HCT116 (cell line): ENCODE measurements around the gene COX5B. TPM values are rescaled to one million over a fixed set of nuclear protein-coding genes. Genes with fewer than 3 reads are reported as not detected.

Source experiments
- ATAC-seq: fragments of 200-7000 bp; cut with Tn5 transposase; 2 replicates; pipeline ENCODE4 v1.9.1; 2020; ENCODE audit warnings: mild to moderate bottlenecking, moderate library complexity
- BruUV-seq: library from RNA; stranded (reverse); fragments of 400-500 nt; replicated peaks from 2 replicates; lab custom pipeline; 2021; lab: Mats Ljungman, UMichigan
- CTCF ChIA-PET: fragments of 300-600 bp; sonication (Branson Sonifier 250); formaldehyde crosslinking; loops from one replicate; lab custom pipeline; 2021; ENCODE audit warnings: antibody characterized with exemption; lab: Charles Lee
- POLR2A ChIA-PET: fragments of 300-600, 350-600 bp; sonication (Branson Sonifier 250); formaldehyde crosslinking; loops from one replicate; lab custom pipeline; 2021; ENCODE audit warnings: antibody characterized with exemption; lab: Charles Lee
- RAD21 ChIA-PET, 2 experiments: fragments of 300-600 bp; sonication (Branson Sonifier 250); formaldehyde crosslinking; loops; one replicate each; lab custom pipeline; 2023; ENCODE audit warnings: low total read pairs in 2 of 2; ENCODE audit not compliant: uncharacterized antibody in 2 of 2, unreplicated experiment in 2 of 2, low non-redundant PET in 1 of 2; lab: Charles Lee
- DNase-seq: peaks from one replicate; pipeline ENCODE4 v3.0.0-alpha.2; 2010; ENCODE audit warnings: low read depth, low spot score
- H2AFZ ChIP-seq: fragments of 200-600 bp; shearing (Covaris generic), sonication (generic); 2 replicates; pipeline ENCODE4 v1.6.1; 2017; ENCODE audit warnings: low read depth, mixed run types, mixed read lengths, antibody characterized with exemption, low read length; ENCODE audit not compliant: poor library complexity, severe bottlenecking
- H3K27ac ChIP-seq: 2 replicates; pipeline ENCODE4 v1.5.1; 2012; ENCODE audit warnings: low read depth, low read length
- H3K27me3 ChIP-seq: fragments of 200-600 bp; sonication (generic); 2 replicates; pipeline ENCODE4 v1.6.1; 2016; ENCODE audit warnings: mixed run types, low read length, mixed read lengths; ENCODE audit not compliant: insufficient read depth
- H3K36me3 ChIP-seq, 2 experiments: fragments of 200-500 bp in 1 of 2; fragments of 200-600 bp in 1 of 2; sonication (Bioruptor generic) in 1 of 2; sonication (generic) in 1 of 2; 2 replicates each; pipeline versions ENCODE4 v1.5.1 to v1.6.1; 2014 to 2016; ENCODE audit warnings: low read length in 2 of 2, inconsistent platforms in 1 of 2, mixed read lengths in 1 of 2, mixed run types in 1 of 2; ENCODE audit not compliant: insufficient read depth in 2 of 2, control insufficient read depth in 1 of 2
- H3K4me1 ChIP-seq, 2 experiments: fragments of 200-600 bp in 1 of 2; sonication (generic) in 1 of 2; 2 replicates each; pipeline versions ENCODE4 v1.5.1 to v1.6.1; 2012 to 2017; ENCODE audit warnings: low read length in 2 of 2, inconsistent platforms in 1 of 2, mild to moderate bottlenecking in 1 of 2, mixed read lengths in 1 of 2, mixed run types in 1 of 2, moderate library complexity in 1 of 2; ENCODE audit not compliant: insufficient read depth in 2 of 2, control insufficient read depth in 1 of 2
- H3K4me2 ChIP-seq: fragments of 200-600 bp; sonication (generic); 2 replicates; pipeline ENCODE4 v1.6.1; 2017; ENCODE audit warnings: mixed run types, low read length, mixed read lengths
- H3K4me3 ChIP-seq, 2 experiments: fragments of 200-600 bp in 1 of 2; sonication (generic) in 1 of 2; replicated peaks in 1 of 2; 2 replicates each; pipeline ENCODE4 v1.5.1; 2011 to 2016; ENCODE audit warnings: low read length in 2 of 2, control low read depth in 1 of 2, low read depth in 1 of 2, mild to moderate bottlenecking in 1 of 2, mixed read lengths in 1 of 2, mixed run types in 1 of 2
- H3K79me2 ChIP-seq: fragments of 200-600 bp; sonication (generic); 2 replicates; pipeline ENCODE4 v1.6.1; 2017; ENCODE audit warnings: mild to moderate bottlenecking, mixed run types, low read length, moderate library complexity, mixed read lengths; ENCODE audit not compliant: insufficient read depth
- H3K9ac ChIP-seq: fragments of 200-600 bp; sonication (generic); 2 replicates; pipeline ENCODE4 v1.6.1; 2016; ENCODE audit warnings: low read length, mixed read lengths
- H3K9me2 ChIP-seq: fragments of 200-600 bp; sonication (generic), shearing (Covaris generic); 2 replicates; pipeline ENCODE4 v1.6.1; 2017; ENCODE audit warnings: mixed run types, mild to moderate bottlenecking, moderate library complexity; ENCODE audit not compliant: insufficient read depth
- H3K9me3 ChIP-seq, 2 experiments: fragments of 200-500 bp in 1 of 2; fragments of 200-600 bp in 1 of 2; sonication (Bioruptor generic) in 1 of 2; sonication (generic) in 1 of 2; 2 replicates each; pipeline ENCODE4 v1.6.1; 2014 to 2017; ENCODE audit warnings: low read length in 2 of 2, mixed read lengths in 2 of 2, inconsistent platforms in 1 of 2, low read depth in 1 of 2, mild to moderate bottlenecking in 1 of 2, mixed run types in 1 of 2, moderate library complexity in 1 of 2; ENCODE audit not compliant: control insufficient read depth in 1 of 2, insufficient read depth in 1 of 2
- H4K20me1 ChIP-seq: fragments of 200-600 bp; sonication (generic), shearing (Covaris generic); 2 replicates; pipeline ENCODE4 v1.6.1; 2017; ENCODE audit warnings: mixed run types, mild to moderate bottlenecking, moderate library complexity; ENCODE audit not compliant: insufficient read depth
- ATF3 ChIP-seq: IDR thresholded peaks from 2 replicates; pipeline ENCODE4 v1.6.1; 2012
- CBX3 ChIP-seq: IDR thresholded peaks from 2 replicates; pipeline ENCODE4 v1.6.1; 2012; ENCODE audit warnings: low read depth
- CTCF ChIP-seq, 3 experiments: fragments of 200-600 bp in 1 of 3; sonication (generic) in 1 of 3; IDR thresholded peaks in 2 of 3; conservative IDR thresholded peaks in 1 of 3; 2 replicates each; pipeline ENCODE4 v1.5.1; 2012 to 2017; ENCODE audit warnings: low read depth in 2 of 3, low read length in 2 of 3, antibody characterized with exemption in 1 of 3, borderline replicate concordance in 1 of 3, control low read depth in 1 of 3, mild to moderate bottlenecking in 1 of 3, mixed read lengths in 1 of 3, mixed run types in 1 of 3, moderate library complexity in 1 of 3; ENCODE audit not compliant: insufficient read depth in 1 of 3
- EGR1 ChIP-seq: IDR thresholded peaks from 2 replicates; pipeline ENCODE4 v1.6.1; 2012; ENCODE audit warnings: low read depth
- FOSL1 ChIP-seq: IDR thresholded peaks from 2 replicates; pipeline ENCODE4 v1.6.1; 2012; ENCODE audit warnings: low read depth
- POLR2A ChIP-seq: IDR thresholded peaks from 2 replicates; pipeline ENCODE4 v1.7.0; 2011; ENCODE audit warnings: borderline replicate concordance; ENCODE audit not compliant: insufficient read depth, insufficient read length; ENCODE audit errors: extremely low read depth
- POLR2AphosphoS5 ChIP-seq: IDR thresholded peaks from 2 replicates; pipeline ENCODE4 v1.6.1; 2011; ENCODE audit warnings: mild to moderate bottlenecking, low read depth, low read length, moderate library complexity
- RAD21 ChIP-seq: IDR thresholded peaks from 2 replicates; pipeline ENCODE4 v1.6.1; 2012; ENCODE audit warnings: low read depth, mild to moderate bottlenecking
- REST ChIP-seq: IDR thresholded peaks from 2 replicates; pipeline ENCODE4 v1.6.1; 2012; ENCODE audit warnings: low read depth
- SIN3A ChIP-seq: IDR thresholded peaks from 2 replicates; pipeline ENCODE4 v1.6.1; 2012; ENCODE audit warnings: low read depth
- SP1 ChIP-seq: IDR thresholded peaks from 2 replicates; pipeline ENCODE4 v1.6.1; 2012; ENCODE audit warnings: low read depth
- ZFX ChIP-seq: fragments of 450-650 bp; IDR thresholded peaks from 2 replicates; pipeline ENCODE4 v1.6.1; 2017
- ZNF274 ChIP-seq: fragments of 200-500 bp; sonication (Bioruptor generic); IDR thresholded peaks from 2 replicates; pipeline ENCODE4 v1.6.1; 2014; ENCODE audit warnings: mild to moderate bottlenecking, low read depth, low read length, inconsistent platforms
- intact Hi-C: fragments of 100-400 bp; cut with micrococcal nuclease; formaldehyde crosslinking; loops from 2 replicates; pipeline ENCODE4 v1.10.0; 2022
- total RNA-seq: library from RNA; stranded (reverse); gene quantifications from one replicate; pipeline ENCODE4 v1.2.1, GENCODE V29; 2021; ENCODE audit not compliant: unreplicated experiment

Gene COX5B
- total RNA-seq, 1 experiment from 2014 or later: 283 TPM

GRCh38 chr2:97660044-97660774 is 14.3 kb downstream of the COX5B start:
- ChIA-PET RAD21 (no interaction called here), POLR2A (no interaction called here), CTCF (no interaction called here)
- ATAC-seq: no peak
- H3K9me3 ChIP-seq: no peaks in the 10 kb centered on the region
- no peak overlapping the region for H2AFZ ChIP-seq
- no peaks in the 10 kb centered on the region for H3K9me2 ChIP-seq
- H3K79me2 ChIP-seq: peaks cover 30% of the 10 kb centered on the region
- H3K27me3 ChIP-seq: no peaks in the 10 kb centered on the region
- TF ChIP-seq POLR2A: no peak
- TF ChIP-seq ATF3: no peak
- TF ChIP-seq SP1: no peak
- H3K4me1 ChIP-seq: peaks cover 5 to 19% of the 10 kb centered on the region in 2 experiments; a peak in 3 of 4 replicates
- H3K36me3 ChIP-seq: no peaks in the 10 kb centered on the region; a peak in 1 of 4 replicates
- H4K20me1 ChIP-seq: no peaks in the 10 kb centered on the region
- no peak overlapping the region for H3K4me2 ChIP-seq
- H3K4me3 ChIP-seq: no peak overlapping the region
- no TSS peak for BruUV-seq
- no peak overlapping the region for H3K27ac ChIP-seq
- H3K9ac ChIP-seq: no peak overlapping the region
- DNase-seq: no peak
- intact Hi-C loops: no loop called here

GRCh38 chr2:97660775-97661389 is 15.0 kb downstream of the COX5B start:
- no peaks in the 10 kb centered on the region for H4K20me1 ChIP-seq
- H3K79me2 ChIP-seq: peaks cover 30% of the 10 kb centered on the region
- CTCF ChIA-PET: no interaction called here
- ATAC-seq (no peak), DNase-seq (no peak)
- no peak overlapping the region for H3K4me2 ChIP-seq
- RAD21 ChIA-PET: no interaction called here
- H3K9ac ChIP-seq: no peak overlapping the region
- H3K27ac ChIP-seq: no peak overlapping the region
- no peaks in the 10 kb centered on the region for H3K9me3 ChIP-seq
- no peak overlapping the region for H3K4me3 ChIP-seq
- intact Hi-C loops: no loop called here
- POLR2A ChIA-PET: no interaction called here
- no peaks in the 10 kb centered on the region for H3K27me3 ChIP-seq
- no TSS peak for BruUV-seq
- no peaks in the 10 kb centered on the region; a peak in 1 of 4 replicates for H3K36me3 ChIP-seq
- peaks cover 6 to 20% of the 10 kb centered on the region in 2 experiments; a peak in 3 of 4 replicates for H3K4me1 ChIP-seq
- H2AFZ ChIP-seq: no peak overlapping the region
- H3K9me2 ChIP-seq: no peaks in the 10 kb centered on the region
- TF ChIP-seq ZNF274: no peak
- TF ChIP-seq SIN3A: no peak
- TF ChIP-seq REST: no peak
- TF ChIP-seq FOSL1: no peak
- TF ChIP-seq POLR2A: no peak
- no peak for TF ChIP-seq POLR2AphosphoS5
- no peak for TF ChIP-seq ZFX
- TF ChIP-seq SP1: no peak
- TF ChIP-seq CTCF (IDR thresholded peaks at IDR 0.05 in 2 of 3, conservative IDR thresholded peaks at IDR 0.05 in 1 of 3; ENCODE audit: borderline replicate concordance in 1 of 3, insufficient read depth in 1 of 3, low read depth in 2 of 3, low read length in 2 of 3): no peak
- no peak for TF ChIP-seq EGR1
- TF ChIP-seq CBX3: no peak
- TF ChIP-seq ATF3: no peak
- TF ChIP-seq RAD21: no peak
